ENCODE measurements around the gene RNF41.
"Not testable (repeated sequence)": the region's sequence is repeated elsewhere in the genome, so short reads cannot be mapped to it uniquely, and the experiment has no call there.

Gene RNF41

GRCh38 chr12:56221757-56222530 is at the start of gene RNF41:
Gene RNF41, minus strand, starts transcription at chr12:56221922. Its CDS starts 7,875 bp downstream, at chr12:56214047.
- DNase-seq (ENCODE audit: low read depth in 1 of 2, low spot score in 1 of 2): peak; percentile 83

GRCh38 chr12:56271031-56271430 is 49.3 kb upstream of the RNF41 start:
- no peak for DNase-seq (ENCODE audit: low read depth in 1 of 2, low spot score in 1 of 2)

- DNase-seq (ENCODE audit: low read depth in 1 of 2, low spot score in 1 of 2): no peak
Observed at GRCh38 chr12:56267443-56268071, 45.8 kb upstream of the RNF41 start.

- peak; percentile 79 to 80 for DNase-seq (ENCODE audit: low read depth in 1 of 2, low spot score in 1 of 2)
Observed at GRCh38 chr12:56266693-56267442, 45.1 kb upstream of the RNF41 start, which contains the start of gene COQ10A. Gene COQ10A, plus strand, starts transcription at chr12:56266942. Its CDS starts 177 bp downstream, at chr12:56267119.

- not testable (repeated sequence) for DNase-seq (ENCODE audit: low read depth in 1 of 2, low spot score in 1 of 2)
Observed at GRCh38 chr12:56266068-56266692, 44.5 kb upstream of the RNF41 start.

GRCh38 chr12:56262955-56263354 is 41.2 kb upstream of the RNF41 start:
- DNase-seq (ENCODE audit: low read depth in 1 of 2, low spot score in 1 of 2): not testable (repeated sequence)

GRCh38 chr12:56261503-56262232 is 39.9 kb upstream of the RNF41 start:
- DNase-seq (ENCODE audit: low read depth in 1 of 2, low spot score in 1 of 2): no peak

- no peak for DNase-seq (ENCODE audit: low read depth in 1 of 2, low spot score in 1 of 2)
Observed at GRCh38 chr12:56260921-56261320, 39.2 kb upstream of the RNF41 start.

GRCh38 chr12:56260380-56260779 is 38.7 kb upstream of the RNF41 start:
- DNase-seq (ENCODE audit: low read depth in 1 of 2, low spot score in 1 of 2): no peak

GRCh38 chr12:56258820-56259183 is 37.1 kb upstream of the RNF41 start:
- no peak for DNase-seq (ENCODE audit: low read depth in 1 of 2, low spot score in 1 of 2)

- peak; percentile 45 to 73 for DNase-seq (ENCODE audit: low read depth in 1 of 2, low spot score in 1 of 2)
Observed at GRCh38 chr12:56258068-56258819, 36.5 kb upstream of the RNF41 start, which contains the start of gene ANKRD52. Gene ANKRD52, minus strand, starts transcription at chr12:56258384. Its CDS starts 115 bp downstream, at chr12:56258269.

GRCh38 chr12:56257491-56258067 is 35.9 kb upstream of the RNF41 start:
- DNase-seq (ENCODE audit: low read depth in 1 of 2, low spot score in 1 of 2): no peak

- no peak for DNase-seq (ENCODE audit: low read depth in 1 of 2, low spot score in 1 of 2)
Observed at GRCh38 chr12:56257071-56257470, 35.3 kb upstream of the RNF41 start.

GRCh38 chr12:56256326-56256960 is 34.7 kb upstream of the RNF41 start:
- DNase-seq (ENCODE audit: low read depth in 1 of 2, low spot score in 1 of 2): no peak

GRCh38 chr12:56255671-56256070 is 33.9 kb upstream of the RNF41 start:
- no peak for DNase-seq (ENCODE audit: low read depth in 1 of 2, low spot score in 1 of 2)

GRCh38 chr12:56253091-56253490 is 31.4 kb upstream of the RNF41 start:
- no peak for DNase-seq (ENCODE audit: low read depth in 1 of 2, low spot score in 1 of 2)

- DNase-seq (ENCODE audit: low read depth in 1 of 2, low spot score in 1 of 2): no peak
Observed at GRCh38 chr12:56252649-56253048, 30.9 kb upstream of the RNF41 start.

GRCh38 chr12:56248711-56249110 is 27.0 kb upstream of the RNF41 start:
- no peak for DNase-seq (ENCODE audit: low read depth in 1 of 2, low spot score in 1 of 2)

- no peak for DNase-seq (ENCODE audit: low read depth in 1 of 2, low spot score in 1 of 2)
Observed at GRCh38 chr12:56247923-56248322, 26.2 kb upstream of the RNF41 start.
